ES-I3 (cell line): Measurements from ENCODE around the gene SYNM.

Experiments used
- H3K36me3 ChIP-seq: 2 replicates; pipeline ENCODE4 v1.6.1; 2013; ENCODE audit warnings: mild to moderate bottlenecking, low read length, control low read depth, moderate library complexity; ENCODE audit not compliant: insufficient read depth
- H3K4me1 ChIP-seq: 2 replicates; pipeline ENCODE4 v1.6.1; 2013; ENCODE audit warnings: mild to moderate bottlenecking, control low read depth, low read length; ENCODE audit not compliant: insufficient read depth
- H3K9ac ChIP-seq: 2 replicates; pipeline ENCODE4 v1.6.1; 2013; ENCODE audit warnings: low read depth, mild to moderate bottlenecking, low read length, moderate library complexity
- H3K9me3 ChIP-seq: 2 replicates; pipeline ENCODE4 v1.6.1; 2013; ENCODE audit warnings: mild to moderate bottlenecking, low read length, moderate library complexity; ENCODE audit not compliant: control insufficient read depth, insufficient read depth

Gene SYNM

DNA sequence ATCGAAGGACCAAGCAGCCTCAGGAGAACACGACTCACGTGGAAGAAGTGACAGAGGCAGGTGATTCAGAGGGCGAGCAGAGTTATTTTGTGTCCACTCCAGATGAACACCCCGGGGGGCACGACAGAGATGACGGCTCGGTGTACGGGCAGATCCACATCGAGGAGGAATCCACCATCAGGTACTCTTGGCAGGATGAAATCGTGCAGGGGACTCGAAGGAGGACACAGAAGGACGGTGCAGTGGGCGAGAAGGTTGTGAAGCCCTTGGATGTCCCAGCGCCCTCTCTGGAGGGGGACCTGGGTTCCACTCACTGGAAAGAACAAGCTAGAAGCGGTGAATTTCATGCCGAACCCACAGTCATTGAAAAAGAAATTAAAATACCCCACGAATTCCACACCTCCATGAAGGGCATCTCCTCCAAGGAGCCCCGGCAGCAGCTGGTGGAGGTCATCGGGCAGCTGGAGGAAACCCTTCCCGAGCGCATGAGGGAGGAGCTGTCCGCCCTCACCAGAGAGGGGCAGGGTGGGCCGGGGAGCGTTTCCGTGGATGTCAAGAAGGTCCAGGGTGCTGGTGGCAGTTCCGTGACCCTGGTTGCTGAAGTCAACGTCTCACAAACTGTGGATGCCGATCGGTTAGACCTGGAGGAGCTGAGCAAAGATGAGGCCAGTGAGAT, 26.0 kb downstream of the SYNM start:
- Histone ChIP-seq H3K9ac (no peak overlapping the region), H3K4me1 (peaks cover 4% of the 10 kb centered on the region; the same call in 1 of the 2 replicates), H3K9me3 (no peaks in the 10 kb centered on the region), H3K36me3 (no peaks in the 10 kb centered on the region; the same call in 1 of the 2 replicates)

DNA sequence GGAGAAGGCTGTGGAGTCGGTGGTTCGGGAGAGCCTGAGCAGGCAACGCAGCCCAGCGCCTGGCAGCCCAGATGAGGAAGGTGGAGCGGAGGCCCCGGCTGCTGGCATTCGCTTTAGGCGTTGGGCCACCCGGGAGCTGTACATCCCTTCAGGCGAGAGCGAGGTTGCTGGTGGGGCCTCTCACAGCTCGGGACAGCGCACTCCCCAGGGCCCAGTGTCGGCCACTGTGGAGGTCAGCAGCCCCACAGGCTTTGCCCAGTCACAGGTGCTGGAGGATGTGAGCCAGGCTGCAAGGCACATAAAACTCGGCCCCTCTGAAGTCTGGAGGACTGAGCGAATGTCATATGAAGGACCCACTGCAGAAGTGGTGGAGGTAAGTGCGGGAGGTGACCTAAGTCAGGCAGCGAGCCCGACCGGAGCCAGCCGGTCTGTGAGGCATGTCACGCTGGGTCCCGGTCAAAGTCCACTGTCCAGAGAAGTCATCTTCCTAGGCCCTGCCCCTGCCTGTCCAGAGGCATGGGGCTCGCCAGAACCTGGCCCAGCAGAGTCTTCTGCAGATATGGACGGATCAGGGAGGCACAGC, 26.7 kb downstream of the SYNM start:
- Histone ChIP-seq H3K9me3 (no peaks in the 10 kb centered on the region), H3K9ac (no peak overlapping the region), H3K4me1 (no peaks in the 10 kb centered on the region), H3K36me3 (no peaks in the 10 kb centered on the region; the same call in 1 of the 2 replicates)

DNA sequence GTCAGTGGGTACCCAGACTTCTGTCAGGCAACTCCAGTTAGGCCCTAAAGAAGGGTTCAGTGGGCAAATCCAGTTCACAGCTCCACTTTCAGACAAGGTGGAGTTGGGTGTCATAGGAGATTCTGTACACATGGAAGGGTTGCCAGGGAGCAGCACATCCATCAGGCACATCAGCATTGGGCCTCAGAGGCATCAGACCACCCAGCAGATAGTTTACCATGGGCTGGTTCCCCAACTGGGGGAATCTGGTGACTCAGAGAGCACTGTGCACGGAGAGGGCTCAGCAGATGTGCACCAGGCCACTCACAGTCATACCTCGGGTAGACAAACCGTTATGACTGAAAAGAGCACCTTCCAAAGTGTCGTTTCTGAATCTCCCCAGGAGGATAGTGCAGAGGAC, 27.2 kb downstream of the SYNM start:
- H3K9ac ChIP-seq: no peak overlapping the region
- no peaks in the 10 kb centered on the region; the same call in 1 of the 2 replicates for H3K36me3 ChIP-seq
- H3K9me3 ChIP-seq: no peaks in the 10 kb centered on the region
- no peaks in the 10 kb centered on the region for H3K4me1 ChIP-seq

DNA sequence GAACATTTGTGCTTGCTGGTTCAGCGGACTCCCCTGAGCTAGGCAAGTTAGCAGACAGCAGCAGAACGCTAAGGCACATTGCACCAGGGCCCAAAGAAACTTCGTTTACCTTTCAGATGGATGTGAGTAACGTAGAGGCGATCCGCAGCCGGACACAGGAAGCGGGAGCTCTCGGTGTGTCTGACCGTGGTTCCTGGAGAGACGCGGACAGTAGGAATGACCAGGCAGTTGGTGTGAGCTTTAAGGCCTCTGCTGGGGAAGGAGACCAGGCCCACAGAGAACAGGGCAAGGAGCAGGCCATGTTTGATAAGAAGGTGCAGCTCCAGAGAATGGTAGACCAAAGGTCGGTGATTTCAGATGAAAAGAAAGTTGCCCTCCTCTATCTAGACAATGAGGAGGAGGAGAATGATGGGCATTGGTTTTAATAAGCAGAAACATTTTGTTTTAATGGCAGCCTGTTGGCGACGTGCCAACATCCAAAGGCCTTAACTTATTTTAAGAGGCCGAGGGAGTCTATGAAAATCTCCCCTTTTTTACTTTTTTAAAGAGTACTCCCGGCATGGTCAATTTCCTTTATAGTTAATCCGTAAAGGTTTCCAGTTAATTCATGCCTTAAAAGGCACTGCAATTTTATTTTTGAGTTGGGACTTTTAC, 27.9 kb downstream of the SYNM start:
- Histone ChIP-seq H3K36me3 (peaks cover 4% of the 10 kb centered on the region; the same call in 1 of the 2 replicates), H3K9me3 (no peaks in the 10 kb centered on the region), H3K4me1 (peaks cover 3% of the 10 kb centered on the region; the same call in 1 of the 2 replicates), H3K9ac (no peak overlapping the region)

DNA sequence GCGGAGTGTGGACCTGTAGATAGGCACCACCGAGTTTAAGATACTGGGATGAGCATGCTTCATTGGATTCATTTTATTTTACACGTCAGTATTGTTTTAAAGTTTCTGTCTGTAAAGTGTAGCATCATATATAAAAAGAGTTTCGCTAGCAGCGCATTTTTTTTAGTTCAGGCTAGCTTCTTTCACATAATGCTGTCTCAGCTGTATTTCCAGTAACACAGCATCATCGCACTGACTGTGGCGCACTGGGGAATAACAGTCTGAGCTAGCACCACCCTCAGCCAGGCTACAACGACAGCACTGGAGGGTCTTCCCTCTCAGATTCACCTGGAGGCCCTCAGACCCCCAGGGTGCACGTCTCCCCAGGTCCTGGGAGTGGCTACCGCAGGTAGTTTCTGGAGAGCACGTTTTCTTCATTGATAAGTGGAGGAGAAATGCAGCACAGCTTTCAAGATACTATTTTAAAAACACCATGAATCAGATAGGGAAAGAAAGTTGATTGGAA, 29.5 kb downstream of the SYNM start:
- Histone ChIP-seq H3K36me3 (peaks cover 6% of the 10 kb centered on the region; the same call in 1 of the 2 replicates), H3K9ac (no peak overlapping the region), H3K4me1 (peaks cover 12% of the 10 kb centered on the region; the same call in 1 of the 2 replicates), H3K9me3 (no peaks in the 10 kb centered on the region)

DNA sequence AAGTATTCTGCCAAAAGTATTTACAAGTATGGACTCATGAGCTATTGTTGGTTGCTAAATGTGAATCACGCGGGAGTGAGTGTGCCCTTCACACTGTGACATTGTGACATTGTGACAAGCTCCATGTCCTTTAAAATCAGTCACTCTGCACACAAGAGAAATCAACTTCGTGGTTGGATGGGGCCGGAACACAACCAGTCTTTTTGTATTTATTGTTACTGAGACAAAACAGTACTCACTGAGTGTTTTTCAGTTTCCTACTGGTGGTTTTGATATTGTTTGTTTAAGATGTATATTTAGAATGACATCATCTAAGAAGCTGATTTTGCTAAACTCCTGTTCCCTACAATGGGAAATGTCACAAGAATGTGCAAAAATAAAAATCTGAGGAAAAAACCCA, 30.3 kb downstream of the SYNM start:
- peaks cover 12% of the 10 kb centered on the region; the same call in 1 of the 2 replicates for H3K4me1 ChIP-seq
- H3K9ac ChIP-seq: no peak overlapping the region
- H3K9me3 ChIP-seq: no peaks in the 10 kb centered on the region
- H3K36me3 ChIP-seq: 0 out of 2 replicates have a peak, but pooled peaks cover 6% of the 10 kb centered on the region

DNA sequence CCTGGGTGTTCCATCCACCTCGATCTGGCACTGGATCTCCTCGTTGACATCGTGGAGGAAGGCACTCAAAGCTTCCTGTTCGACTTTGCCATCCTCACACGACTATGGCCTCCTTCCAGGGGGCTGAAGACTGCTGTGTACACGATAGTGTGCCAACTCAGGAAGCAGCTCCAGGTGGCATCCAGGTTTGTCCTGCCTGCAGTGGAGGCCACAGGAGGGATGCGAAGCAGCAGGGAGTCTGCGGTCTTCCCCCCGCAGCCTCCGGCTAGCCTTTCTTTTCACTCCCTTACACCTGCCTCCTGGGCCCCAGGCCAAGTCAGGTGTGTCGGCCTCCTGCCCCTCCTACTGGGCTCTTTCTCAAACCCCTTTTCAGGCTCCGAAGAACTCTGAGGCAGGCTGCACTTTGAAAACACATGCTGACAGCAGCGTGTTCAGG, 32.2 kb downstream of the SYNM start:
- peaks cover 14% of the 10 kb centered on the region; the same call in 1 of the 2 replicates for H3K4me1 ChIP-seq
- H3K9ac ChIP-seq: no peak overlapping the region
- H3K9me3 ChIP-seq: no peaks in the 10 kb centered on the region
- 0 out of 2 replicates have a peak, but pooled peaks cover 6% of the 10 kb centered on the region for H3K36me3 ChIP-seq

DNA sequence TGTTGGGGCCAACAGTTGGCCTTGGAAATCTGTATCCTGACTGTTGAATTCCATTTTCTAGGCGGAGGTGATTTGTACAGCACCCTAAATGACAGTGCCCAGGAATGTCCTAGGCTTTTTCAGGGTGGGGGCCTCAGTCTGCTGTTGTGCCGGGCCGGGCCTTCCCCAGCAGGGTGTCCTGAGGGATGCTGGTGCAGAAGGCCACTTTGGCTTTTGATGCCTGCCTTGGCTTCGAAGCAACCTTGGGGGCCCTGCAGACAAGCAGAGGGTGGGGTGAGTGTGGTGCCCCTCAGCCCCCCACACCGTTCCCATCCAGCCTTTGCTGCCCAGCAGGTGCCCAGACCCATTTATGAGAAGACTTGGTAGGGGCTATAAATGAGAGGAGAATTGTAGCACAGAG, 33.0 kb downstream of the SYNM start:
- peaks cover 20% of the 10 kb centered on the region for H3K4me1 ChIP-seq
- no peak overlapping the region for H3K9ac ChIP-seq
- 0 out of 2 replicates have a peak, but pooled peaks cover 6% of the 10 kb centered on the region for H3K36me3 ChIP-seq
- H3K9me3 ChIP-seq: no peaks in the 10 kb centered on the region

- H3K9me3 ChIP-seq: no peaks in the 10 kb centered on the region
- 0 out of 2 replicates have a peak, but pooled peaks cover 6% of the 10 kb centered on the region for H3K36me3 ChIP-seq
- H3K4me1 ChIP-seq: peaks cover 25% of the 10 kb centered on the region
- H3K9ac ChIP-seq: no peak overlapping the region
These were observed 33.7 kb downstream of the SYNM start for GRCh38 chr15:99138491-99138982.

DNA sequence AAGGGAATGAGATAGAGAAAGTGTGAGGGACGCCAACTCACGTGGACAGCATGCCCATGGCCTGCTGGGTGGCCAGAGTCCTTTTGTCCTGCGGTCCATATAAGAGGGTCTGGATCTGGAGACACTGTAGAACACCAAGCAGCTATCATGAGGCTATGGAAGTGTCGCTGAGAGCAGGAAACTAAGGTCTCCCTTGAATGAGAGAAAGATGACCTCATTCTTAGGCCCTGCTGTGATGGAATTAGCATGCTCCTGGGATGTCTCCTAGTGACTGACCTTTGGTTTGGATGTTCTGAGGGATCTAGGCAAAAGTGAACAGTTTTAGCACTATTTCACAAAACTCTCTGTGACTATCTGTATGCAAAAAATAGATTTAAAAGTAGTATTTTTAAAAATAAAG, 34.4 kb downstream of the SYNM start:
- Histone ChIP-seq H3K9me3 (no peaks in the 10 kb centered on the region), H3K36me3 (0 out of 2 replicates have a peak, but pooled peaks cover 6% of the 10 kb centered on the region), H3K9ac (no peak overlapping the region), H3K4me1 (peaks cover 33% of the 10 kb centered on the region)

GRCh38 chr15:99140590-99140989, 35.7 kb downstream of the SYNM start:
- Histone ChIP-seq H3K9me3 (no peaks in the 10 kb centered on the region), H3K9ac (no peak overlapping the region), H3K4me1 (peaks cover 33% of the 10 kb centered on the region), H3K36me3 (0 out of 2 replicates have a peak, but pooled peaks cover 6% of the 10 kb centered on the region)

DNA sequence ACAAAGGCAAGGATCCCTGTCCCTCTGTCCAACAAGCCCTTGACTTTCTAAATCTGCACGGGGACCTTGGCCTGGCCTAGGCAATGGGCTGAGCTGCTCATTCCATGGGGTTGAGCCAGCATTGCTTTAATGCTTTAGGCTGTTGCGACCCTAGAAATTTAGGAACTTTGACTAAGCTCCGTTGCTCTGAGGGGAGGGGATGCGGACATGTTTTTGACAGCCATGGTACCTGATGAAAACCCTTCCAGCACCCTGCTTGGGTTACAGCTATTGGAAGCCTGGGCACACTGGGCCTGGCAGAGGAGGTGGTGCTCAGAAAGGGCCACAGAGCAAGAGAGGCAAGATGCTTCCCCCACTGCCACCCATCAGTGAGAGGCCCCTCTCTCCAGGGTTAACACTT, 37.1 kb downstream of the SYNM start:
- no peak overlapping the region for H3K9ac ChIP-seq
- peaks cover 33% of the 10 kb centered on the region for H3K4me1 ChIP-seq
- 0 out of 2 replicates have a peak, but pooled peaks cover 6% of the 10 kb centered on the region for H3K36me3 ChIP-seq
- H3K9me3 ChIP-seq: no peaks in the 10 kb centered on the region

GRCh38 chr15:99142562-99142961, 37.7 kb downstream of the SYNM start:
- Histone ChIP-seq H3K9ac (no peak overlapping the region), H3K36me3 (0 out of 2 replicates have a peak, but pooled peaks cover 3% of the 10 kb centered on the region), H3K4me1 (peaks cover 31% of the 10 kb centered on the region)

DNA sequence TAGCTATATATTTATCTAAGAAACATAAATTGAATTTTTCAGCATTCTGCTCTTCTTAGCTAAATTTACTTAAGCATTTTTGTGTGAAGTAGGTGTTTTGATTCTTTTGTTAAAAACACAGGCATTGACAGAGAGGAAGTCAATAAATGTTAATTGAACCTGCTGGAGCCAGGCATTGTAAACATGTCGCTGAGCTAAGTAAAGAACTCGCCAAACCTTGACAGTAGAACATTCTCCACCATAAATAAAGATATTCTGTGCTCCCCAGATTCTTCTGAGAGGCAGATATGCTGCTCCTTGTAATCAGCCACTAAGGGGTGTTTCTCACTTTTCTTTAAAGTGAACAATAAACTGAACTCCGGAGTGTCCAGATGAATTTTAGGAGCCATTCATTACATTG, 38.4 kb downstream of the SYNM start:
- no peaks in the 10 kb centered on the region for H3K9me3 ChIP-seq
- H3K36me3 ChIP-seq: peaks cover 3% of the 10 kb centered on the region; the same call in 1 of the 2 replicates
- H3K4me1 ChIP-seq: peaks cover 31% of the 10 kb centered on the region
- H3K9ac ChIP-seq: no peak overlapping the region

More at GRCh38 chr15:99142562-99142961, 37.7 kb downstream of the SYNM start:
- no peaks in the 10 kb centered on the region for H3K9me3 ChIP-seq
